Activated CD4-positive, alpha-beta T cell treated with anti-CD3 and anti-CD28 coated beads for 36 hours (primary cell): ENCODE measurements around the gene ZDBF2. TPM values are rescaled to one million over a fixed set of nuclear protein-coding genes. Genes with fewer than 3 reads are reported as not detected.

Experiments used
- ATAC-seq: fragments of 200-7000 bp; cut with Tn5 transposase; one replicate; pipeline ENCODE4 v1.10.0; 2021; ENCODE audit warnings: mild to moderate bottlenecking, moderate library complexity
- CTCF ChIA-PET: fragments of 350-600 bp; sonication (Branson Sonifier 250); formaldehyde crosslinking; loops from one replicate; lab custom pipeline; 2021; ENCODE audit warnings: antibody characterized with exemption; lab: Charles Lee
- POLR2A ChIA-PET: fragments of 350-600 bp; sonication (Branson Sonifier 250); formaldehyde crosslinking; loops from one replicate; lab custom pipeline; 2021; ENCODE audit warnings: antibody characterized with exemption, inconsistent platforms; lab: Charles Lee
- DNase-seq: peaks from one replicate; pipeline ENCODE4 v3.0.0-alpha.2; 2020
- H3K27ac Mint-ChIP-seq: one replicate; pipeline ENCODE4 v1.8.0; 2021; ENCODE audit warnings: mixed read lengths
- H3K27me3 Mint-ChIP-seq: one replicate; pipeline ENCODE4 v1.8.0; 2021; ENCODE audit warnings: mixed read lengths
- H3K36me3 Mint-ChIP-seq: one replicate; pipeline ENCODE4 v1.8.0; 2021; ENCODE audit warnings: low read depth, mixed read lengths
- H3K4me1 Mint-ChIP-seq: one replicate; pipeline ENCODE4 v1.8.0; 2021; ENCODE audit warnings: mixed read lengths
- H3K4me3 Mint-ChIP-seq: one replicate; pipeline ENCODE4 v1.8.0; 2021; ENCODE audit warnings: mild to moderate bottlenecking, moderate library complexity, mixed read lengths
- H3K9me3 Mint-ChIP-seq: one replicate; pipeline ENCODE4 v1.8.0; 2021; ENCODE audit warnings: low read depth, mixed read lengths
- intact Hi-C, 2 experiments: fragments of 100-400 bp; cut with DNase I in 1 of 2; cut with micrococcal nuclease in 1 of 2; formaldehyde crosslinking; loops; one replicate each; pipeline versions ENCODE4 v1.14.2 to v1.15.1; 2022 to 2024; cut with DNase I, micrococcal nuclease
- total RNA-seq, 2 experiments: library from RNA; stranded (reverse); gene quantifications; one replicate each; pipeline ENCODE4 v1.2.3, GENCODE V29; 2021

ZDBF2 gene
- total RNA-seq, 2 experiments from 2014 or later, result 11.7 to 13.4 TPM

- intact Hi-C loops, result loop anchor here in 1 of 2 experiments (5.0 kb wide), 1 partner anchor 98 kb away; no protein-coding TSS in a partner anchor
- POLR2A ChIA-PET, result no interaction called here
- Mint-ChIP-seq H3K27me3 (peaks cover 57% of the 10 kb centered on the region), H3K4me1 (peaks cover 3% of the 10 kb centered on the region), H3K4me3 (no peak overlapping the region), H3K36me3 (no peaks in the 10 kb centered on the region), H3K9me3 (no peaks in the 10 kb centered on the region), H3K27ac (no peak overlapping the region)
- ATAC-seq, result peak; percentile 78
- no peak for DNase-seq
- CTCF ChIA-PET, result interaction anchor here (0.9 to 1.1 kb wide), 4 partner anchors 14 to 96 kb away, joined by 3 to 4 read pairs (median 3); no protein-coding TSS in a partner anchor
Measured at GRCh38 chr2:206260188-206261012, 14.1 kb upstream of the ZDBF2 start.

GRCh38 chr2:206263959-206264603 is 10.4 kb upstream of the ZDBF2 start:
- Mint-ChIP-seq H3K27me3 (peaks cover 68% of the 10 kb centered on the region), H3K4me3 (no peak overlapping the region), H3K4me1 (peaks cover 3% of the 10 kb centered on the region), H3K9me3 (no peaks in the 10 kb centered on the region), H3K27ac (no peak overlapping the region), H3K36me3 (no peaks in the 10 kb centered on the region)
- POLR2A ChIA-PET, result interaction anchor here (0.9 kb wide), 1 partner anchor 10 kb away, joined by 3 read pairs; no protein-coding TSS in a partner anchor
- intact Hi-C loops, result loop anchor here (2.0 to 5.0 kb wide), 2 partner anchors 13 to 102 kb away; no protein-coding TSS in a partner anchor
- DNase-seq (no peak), ATAC-seq (no peak)
- CTCF ChIA-PET, result interaction anchor here (1.1 kb wide), 1 partner anchor 9 kb away, joined by 3 read pairs; no protein-coding TSS in a partner anchor

- Mint-ChIP-seq H3K27ac (no peak overlapping the region), H3K4me1 (peaks cover 3% of the 10 kb centered on the region), H3K36me3 (no peaks in the 10 kb centered on the region), H3K9me3 (no peaks in the 10 kb centered on the region), H3K27me3 (peaks cover 57% of the 10 kb centered on the region), H3K4me3 (no peak overlapping the region)
- POLR2A ChIA-PET, result interaction anchor here (0.6 kb wide), 1 partner anchor 115 kb away, joined by 3 read pairs; no protein-coding TSS in a partner anchor
- ATAC-seq (no peak), DNase-seq (no peak)
- CTCF ChIA-PET, result no interaction called here
- intact Hi-C loops, result no loop called here
Measured at GRCh38 chr2:206266130-206267125, 8.0 kb upstream of the ZDBF2 start.

DNA sequence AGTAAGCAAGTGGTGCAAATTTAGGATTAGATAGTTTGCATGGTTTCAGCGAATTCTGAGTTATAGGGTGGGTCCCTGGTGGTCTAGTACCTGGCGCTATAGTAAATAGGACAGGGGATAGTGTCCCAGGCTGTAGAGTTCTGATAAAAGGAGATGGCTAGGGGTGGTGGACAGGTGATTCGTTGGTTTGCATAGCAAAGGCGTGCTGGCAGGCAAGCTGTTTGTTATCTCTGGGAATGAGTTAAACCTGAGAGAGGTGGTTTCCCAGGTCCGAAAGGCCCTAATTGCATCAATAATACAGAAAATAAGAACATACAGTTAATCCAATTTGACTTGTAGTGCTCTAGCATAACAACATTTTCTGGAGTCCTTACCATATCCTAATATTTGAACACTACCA is 6.9 kb upstream of the ZDBF2 start:
- no peak overlapping the region for H3K27ac Mint-ChIP-seq
- DNase-seq (no peak), ATAC-seq (no peak)
- no peaks in the 10 kb centered on the region for H3K9me3 Mint-ChIP-seq
- no peaks in the 10 kb centered on the region for H3K36me3 Mint-ChIP-seq
- ChIA-PET POLR2A (no interaction called here), CTCF (no interaction called here)
- H3K4me3 Mint-ChIP-seq, result no peak overlapping the region
- intact Hi-C loops, result no loop called here
- H3K4me1 Mint-ChIP-seq, result peaks cover 3% of the 10 kb centered on the region
- peaks cover 60% of the 10 kb centered on the region for H3K27me3 Mint-ChIP-seq

- CTCF ChIA-PET, result interaction anchor here (1.5 kb wide), 1 partner anchor 111 kb away, joined by 7 read pairs; the partner anchor contains the start of gene EEF1B2
- no peak for DNase-seq
- POLR2A ChIA-PET, result no interaction called here
Measured at GRCh38 chr2:206271065-206271464, 3.4 kb upstream of the ZDBF2 start.

DNA sequence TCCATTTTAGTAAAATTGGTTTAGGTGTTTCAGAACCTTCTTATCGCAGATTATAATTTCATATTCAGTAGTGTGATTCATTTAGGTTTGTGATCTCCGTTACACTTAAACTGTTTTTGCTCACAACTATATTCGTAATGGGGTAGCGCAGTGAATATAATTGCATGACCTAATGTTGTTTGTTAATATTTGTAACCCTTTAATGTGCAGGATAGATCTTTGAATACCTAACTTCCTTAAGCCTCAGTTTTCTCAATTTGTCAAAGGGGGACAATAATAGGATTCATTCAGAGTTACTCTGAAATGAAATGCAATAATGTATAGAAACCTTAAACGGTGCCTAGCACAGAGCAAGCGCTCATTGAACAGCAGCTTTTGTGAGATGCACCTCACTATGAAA is 558 bp upstream of the ZDBF2 start:
- Mint-ChIP-seq H3K27me3 (peaks cover 45% of the 10 kb centered on the region), H3K4me1 (peaks cover 16% of the 10 kb centered on the region), H3K9me3 (no peaks in the 10 kb centered on the region)

More at GRCh38 chr2:206271065-206271464, 3.4 kb upstream of the ZDBF2 start:
- intact Hi-C loops, result loop anchor here in 1 of 2 experiments (5.0 kb wide), 1 partner anchor 496 kb away; the partner anchor contains the start of genes FASTKD2 and MDH1B
- Mint-ChIP-seq H3K4me3 (no peak overlapping the region), H3K4me1 (peaks cover 13% of the 10 kb centered on the region), H3K27me3 (peaks cover 53% of the 10 kb centered on the region), H3K9me3 (no peaks in the 10 kb centered on the region), H3K27ac (no peak overlapping the region), H3K36me3 (no peaks in the 10 kb centered on the region)
- no peak for ATAC-seq

GRCh38 chr2:206275312-206276055 is 1.0 kb downstream of the ZDBF2 start:
- peak overlapping the region; percentile 90 for H3K27ac Mint-ChIP-seq
- peaks cover 16% of the 10 kb centered on the region for H3K4me1 Mint-ChIP-seq
- ATAC-seq, result peak; percentile 26
- ChIA-PET POLR2A (interaction anchor here (0.6 kb wide), 1 partner anchor 12 kb away, joined by 3 read pairs; no protein-coding TSS in a partner anchor), CTCF (interaction anchor here (0.5 to 0.7 kb wide), 2 partner anchors 60 to 79 kb away, joined by 3 read pairs; no protein-coding TSS in a partner anchor)
- DNase-seq, result peak; percentile 43
- no peaks in the 10 kb centered on the region for H3K9me3 Mint-ChIP-seq
- H3K27me3 Mint-ChIP-seq, result peaks cover 41% of the 10 kb centered on the region
- peak overlapping the region; percentile 84 for H3K4me3 Mint-ChIP-seq
- intact Hi-C loops, result loop anchor here (1.0 to 5.0 kb wide), 5 partner anchors 25 to 243 kb away; partner anchors contain the start of genes ADAM23 (in 1 of the 2), EEF1B2 (in 1 of the 2) and NDUFS1 (in 1 of the 2)
- no peaks in the 10 kb centered on the region for H3K36me3 Mint-ChIP-seq

More for the DNA sequence above, 558 bp upstream of the ZDBF2 start:
- intact Hi-C loops, result loop anchor here (2.0 to 5.0 kb wide), 4 partner anchors 23 to 493 kb away; partner anchors contain the start of genes ADAM23 (in 1 of the 2), FASTKD2 (in 1 of the 2) and MDH1B (in 1 of the 2)
- Mint-ChIP-seq H3K4me3 (peak overlapping the region; percentile 84), H3K27ac (peak overlapping the region; percentile 13), H3K36me3 (no peaks in the 10 kb centered on the region)
- ChIA-PET CTCF (interaction anchor here (1.1 kb wide), 1 partner anchor 9 kb away, joined by 5 read pairs; no protein-coding TSS in a partner anchor), POLR2A (interaction anchor here (0.6 to 0.9 kb wide), 2 partner anchors 10 to 884 kb away, joined by 3 to 5 read pairs; no protein-coding TSS in a partner anchor)
- DNase-seq (no peak), ATAC-seq (peak; percentile 28)

DNA sequence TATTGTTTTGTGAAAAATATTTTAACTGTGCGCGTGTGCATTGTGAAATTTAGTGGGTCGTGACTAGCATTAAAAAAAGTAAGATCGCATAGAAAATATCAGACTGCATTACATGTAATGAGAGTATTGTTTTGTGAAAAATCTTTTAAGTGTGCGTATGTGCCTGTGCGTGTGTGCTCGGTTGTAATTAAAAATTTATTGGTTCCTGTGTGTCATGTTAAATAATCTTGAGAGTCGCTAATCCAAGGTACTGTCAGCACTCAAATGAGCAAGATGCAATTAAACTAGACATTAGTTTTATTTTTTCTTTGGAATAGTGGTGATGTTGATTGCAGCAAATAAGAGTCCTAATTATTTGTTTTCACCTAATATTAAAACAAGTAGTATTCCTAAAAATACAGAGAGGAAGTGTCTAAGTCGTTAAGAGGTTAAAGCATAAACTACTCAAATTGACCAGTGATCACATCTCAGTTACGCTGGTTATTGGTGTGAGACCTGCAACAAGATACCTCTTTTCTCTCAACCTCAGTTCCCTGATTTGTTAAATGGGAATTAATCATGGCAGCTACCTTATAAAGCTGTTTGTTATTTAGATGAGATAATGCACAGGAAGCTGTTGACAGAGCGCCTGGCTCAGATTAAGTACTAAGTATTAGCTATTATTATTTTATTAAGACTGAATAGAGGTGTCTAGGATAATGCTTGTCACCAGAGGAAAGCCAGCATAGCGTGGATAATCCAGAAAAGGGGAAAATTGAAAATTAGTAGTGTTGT is 1.9 kb downstream of the ZDBF2 start:
- CTCF ChIA-PET, result interaction anchor here (0.6 kb wide), 1 partner anchor 32 kb away, joined by 3 read pairs; no protein-coding TSS in a partner anchor

DNA sequence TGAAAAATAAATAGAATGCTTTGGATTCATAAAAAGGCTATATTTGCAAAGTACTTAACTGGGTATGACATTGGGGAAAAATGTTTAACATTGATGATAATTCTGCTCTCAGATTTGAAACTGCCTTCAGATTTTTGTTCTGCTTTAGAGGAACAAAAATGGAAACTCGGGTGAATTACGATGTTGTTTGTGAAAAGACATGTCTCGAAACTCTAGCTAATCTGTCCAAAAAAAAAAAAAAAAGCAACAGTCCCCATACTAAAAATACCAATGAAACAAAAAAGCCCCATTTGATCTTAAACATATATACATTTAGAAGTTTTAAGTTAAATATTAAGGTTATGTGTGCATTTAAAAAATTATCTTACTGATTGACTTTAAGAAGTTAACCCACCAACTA is 3.0 kb downstream of the ZDBF2 start:
- no peak for DNase-seq
- no peak overlapping the region for H3K27ac Mint-ChIP-seq
- H3K36me3 Mint-ChIP-seq, result peaks cover 6% of the 10 kb centered on the region
- peaks cover 33% of the 10 kb centered on the region for H3K27me3 Mint-ChIP-seq
- intact Hi-C loops, result loop anchor here in 1 of 2 experiments (5.0 kb wide), 1 partner anchor 245 kb away; no protein-coding TSS in a partner anchor
- ATAC-seq, result no peak
- H3K9me3 Mint-ChIP-seq, result no peaks in the 10 kb centered on the region
- ChIA-PET POLR2A (no interaction called here), CTCF (interaction anchor here (0.7 kb wide), 1 partner anchor 16 kb away, joined by 3 read pairs; no protein-coding TSS in a partner anchor)
- H3K4me1 Mint-ChIP-seq, result peaks cover 16% of the 10 kb centered on the region
- H3K4me3 Mint-ChIP-seq, result no peak overlapping the region

More for the DNA sequence above, 1.9 kb downstream of the ZDBF2 start:
- no peak for ATAC-seq
- Mint-ChIP-seq H3K27me3 (peaks cover 38% of the 10 kb centered on the region), H3K27ac (peak overlapping the region; percentile 14), H3K36me3 (no peaks in the 10 kb centered on the region), H3K4me3 (peak overlapping the region; percentile 84), H3K9me3 (no peaks in the 10 kb centered on the region), H3K4me1 (peaks cover 16% of the 10 kb centered on the region)
- intact Hi-C loops, result loop anchor here in 1 of 2 experiments (5.0 kb wide), 1 partner anchor 244 kb away; no protein-coding TSS in a partner anchor
- no peak for DNase-seq
- POLR2A ChIA-PET, result no interaction called here
